Activated CD4-positive, CD25-positive, alpha-beta regulatory T cell treated with anti-CD3 and anti-CD28 coated beads, Interleukin-2, amount 50 U/mL, for 72 hours (primary cell): ENCODE measurements around the gene SMC1B.
A peak's percentile ranks its signal among the peaks of the same experiment; 100 is the strongest.
"Not testable (repeated sequence)": the region's sequence is repeated elsewhere in the genome, so short reads cannot be mapped to it uniquely, and the experiment has no call there.

Experiments
- DNase-seq: peaks from one replicate; pipeline ENCODE4 v3.0.0; 2021

Gene SMC1B

DNA sequence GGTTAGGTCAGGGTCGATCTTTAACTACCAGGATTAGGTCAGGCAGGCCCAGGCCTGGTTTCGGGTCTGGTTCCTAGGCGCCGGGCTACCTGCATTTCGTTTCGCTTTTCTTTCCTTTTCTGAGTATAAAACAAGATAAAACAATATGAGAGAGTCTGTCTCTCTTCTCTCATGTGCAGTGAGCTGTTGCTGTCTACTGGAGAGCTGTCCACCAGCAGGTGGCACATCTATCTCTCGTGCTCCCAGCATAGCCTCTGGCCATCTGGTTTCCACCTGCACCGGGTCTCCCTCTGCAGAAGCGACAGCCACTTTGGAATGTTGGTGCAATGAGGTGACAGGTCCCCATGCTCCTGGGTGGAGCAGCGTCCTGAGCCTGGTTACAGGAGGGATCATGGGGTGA, 27.7 kb upstream of the SMC1B start:
- DNase-seq: no peak

DNA sequence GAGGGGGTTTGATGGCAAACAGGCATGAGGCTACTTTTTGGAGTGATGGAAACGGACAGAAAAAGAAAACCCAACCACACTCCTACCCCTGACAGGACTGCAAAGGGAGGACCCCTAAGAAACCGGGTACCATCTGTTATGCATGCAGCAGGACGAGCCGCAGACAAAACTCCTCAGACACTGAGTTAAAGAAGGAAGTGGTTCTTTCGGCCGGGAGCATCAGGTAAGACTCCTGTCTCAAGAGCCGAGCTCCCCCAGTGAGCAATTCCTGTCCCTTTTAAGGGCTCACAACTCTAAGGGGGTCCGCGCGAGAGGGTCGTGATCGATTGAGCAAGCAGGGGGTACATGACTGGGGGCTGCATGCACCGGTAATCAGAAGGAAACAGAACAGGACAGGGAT, 27.3 kb upstream of the SMC1B start:
- DNase-seq: not testable (repeated sequence)

DNA sequence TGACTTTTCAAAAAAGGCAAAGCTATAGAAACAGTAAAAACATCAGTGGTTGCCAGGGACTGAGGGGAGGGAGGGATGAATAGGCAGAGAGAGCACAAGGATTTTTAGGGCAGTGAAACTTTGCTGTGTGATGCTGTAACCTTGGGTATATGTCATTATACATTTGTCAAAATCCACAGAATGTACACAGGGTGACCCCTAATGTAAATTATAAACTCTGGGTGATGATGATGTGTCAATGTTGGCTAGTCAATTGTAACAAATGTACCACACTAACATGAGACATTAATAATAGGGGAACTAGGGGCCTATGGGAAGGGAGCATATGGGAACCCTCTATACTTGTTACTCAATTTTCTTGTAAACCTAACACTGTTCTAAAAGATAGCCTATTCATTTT, 24.9 kb upstream of the SMC1B start:
- DNase-seq: no peak

DNA sequence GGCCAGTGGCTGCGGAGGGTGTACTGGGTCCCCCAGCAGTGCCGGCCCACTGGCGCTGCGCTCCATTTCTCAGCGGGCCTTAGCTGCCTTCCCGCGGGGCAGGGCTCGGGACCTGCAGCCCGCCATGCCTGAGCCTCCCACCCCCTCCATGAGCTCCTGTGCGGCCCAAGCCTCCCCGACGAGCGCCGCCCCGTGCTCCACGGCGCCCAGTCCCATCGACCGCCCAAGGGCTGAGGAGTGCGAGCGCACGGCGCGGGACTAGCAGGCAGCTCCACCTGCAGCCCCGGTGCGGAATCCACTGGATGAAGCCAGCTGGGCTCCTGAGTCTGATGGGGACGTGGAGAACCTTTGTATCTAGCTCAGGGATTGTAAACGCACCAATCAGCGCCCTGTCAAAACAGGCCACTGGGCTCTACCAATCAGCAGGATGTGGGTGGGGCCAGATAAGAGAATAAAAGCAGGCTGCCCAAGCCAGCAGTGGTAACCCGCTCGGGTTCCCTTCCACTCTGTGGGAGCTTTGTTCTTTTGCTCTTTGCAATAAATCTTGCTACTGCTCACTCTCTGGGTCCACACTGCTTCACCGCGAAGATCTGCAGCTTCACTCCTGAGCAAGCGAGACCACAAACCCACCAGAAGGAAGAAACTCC, 23.6 kb upstream of the SMC1B start:
- DNase-seq: not testable (repeated sequence)

DNA sequence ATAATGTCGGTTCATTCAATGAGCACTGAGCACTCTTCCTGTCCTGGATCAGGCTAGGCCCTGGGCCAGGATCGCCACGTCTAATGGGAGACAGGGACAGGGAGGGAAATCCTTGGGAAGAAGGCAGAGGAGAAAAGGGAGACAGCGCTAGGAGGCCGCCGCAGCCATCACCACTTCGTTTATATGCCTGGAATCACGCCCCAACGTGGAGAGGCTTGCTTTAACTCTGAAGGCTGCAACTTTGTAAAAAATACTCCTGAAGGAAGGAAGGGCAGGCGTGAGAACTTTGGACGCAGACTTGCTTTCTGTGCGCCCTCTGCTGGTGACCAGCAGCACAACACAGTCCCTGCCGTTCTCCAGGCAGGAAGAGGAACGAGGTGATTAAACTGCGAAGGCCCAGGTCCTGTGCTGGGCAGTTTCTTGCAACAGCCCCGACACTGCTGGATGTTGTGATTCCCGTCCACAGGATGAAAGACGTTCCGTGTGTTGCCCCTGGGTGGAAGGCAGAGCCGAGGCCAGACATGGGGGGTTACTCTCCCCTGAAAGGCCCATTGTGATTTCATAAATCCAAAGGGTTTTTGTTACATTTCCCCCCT, 22.2 kb upstream of the SMC1B start:
- peak; percentile 79 for DNase-seq

DNA sequence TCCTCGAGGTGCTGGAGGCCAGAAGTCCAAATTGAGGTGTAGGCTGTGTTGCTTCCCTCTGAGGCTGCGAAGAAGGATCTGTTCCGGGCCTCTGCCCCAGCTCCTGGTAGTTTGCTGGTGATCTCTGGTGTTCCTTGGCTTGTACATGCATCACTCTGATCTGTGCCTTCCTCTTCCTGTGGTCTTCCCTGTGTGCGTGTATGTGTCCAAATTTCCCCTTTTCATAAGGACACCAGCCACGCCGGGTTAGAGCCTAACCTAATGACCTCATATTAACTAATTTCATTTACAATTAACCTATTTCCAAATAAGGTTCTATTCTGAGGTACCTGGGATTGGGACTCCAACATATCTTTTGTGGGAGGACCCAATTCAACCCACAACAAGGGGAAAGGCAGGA, 21.6 kb upstream of the SMC1B start:
- no peak for DNase-seq

DNA sequence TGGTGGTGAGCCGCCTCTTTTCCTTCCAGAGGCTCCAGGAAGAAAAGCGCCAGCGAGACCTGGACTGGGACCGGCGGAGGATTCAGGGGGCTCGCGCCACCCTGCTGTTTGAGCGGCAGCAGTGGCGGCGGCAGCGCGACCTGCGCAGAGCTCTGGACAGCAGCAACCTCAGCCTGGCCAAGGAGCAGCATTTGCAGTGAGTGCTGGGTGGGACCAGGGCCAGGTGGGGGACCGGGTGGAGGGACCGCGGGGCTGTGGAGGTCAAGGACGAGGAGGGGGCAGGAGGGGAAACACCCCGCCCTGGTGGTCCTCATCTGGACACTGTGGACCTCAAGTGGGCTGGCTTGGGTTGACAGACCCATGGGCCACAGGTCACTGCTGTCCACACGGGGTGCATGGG, 17.5 kb upstream of the SMC1B start:
- DNase-seq: no peak

DNA sequence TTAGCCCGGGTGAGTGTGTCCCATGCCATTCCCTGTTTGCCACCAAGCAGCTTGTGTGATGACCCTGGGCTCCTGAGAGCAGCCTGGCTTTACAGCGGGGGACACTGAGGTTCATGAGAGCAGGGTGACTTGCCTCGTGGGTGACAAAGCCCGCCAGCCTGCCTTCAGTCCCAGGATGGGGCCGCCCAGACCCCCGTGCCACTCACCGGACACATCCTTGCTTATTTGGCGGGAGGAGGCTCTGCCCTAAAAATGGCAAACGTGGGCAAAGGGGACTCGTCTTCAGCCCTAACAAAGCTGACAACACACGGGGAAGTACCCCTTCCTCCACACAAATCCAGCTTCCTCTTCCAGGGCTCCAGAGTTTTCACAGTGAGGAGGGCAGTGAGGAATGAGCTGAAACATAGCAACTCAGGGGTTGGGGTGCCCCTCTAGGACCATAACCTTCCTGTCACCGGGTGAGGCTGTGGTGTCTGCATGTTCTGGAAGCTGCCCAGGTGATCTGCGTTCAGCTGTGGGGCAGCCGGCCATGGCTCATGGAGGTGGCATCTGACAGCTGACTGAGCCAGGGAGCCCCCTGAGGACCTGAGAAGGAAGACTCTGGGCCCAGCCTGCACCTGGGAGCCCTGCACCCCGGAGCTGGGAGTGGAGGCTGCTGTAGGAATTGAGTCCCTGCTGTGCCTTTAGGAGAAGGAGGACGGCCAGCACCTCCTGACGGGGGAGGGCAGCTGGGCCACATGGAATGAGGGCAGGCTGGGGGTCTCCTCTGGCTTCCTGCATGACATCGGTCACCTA, 16.8 kb upstream of the SMC1B start:
- DNase-seq: no peak

DNA sequence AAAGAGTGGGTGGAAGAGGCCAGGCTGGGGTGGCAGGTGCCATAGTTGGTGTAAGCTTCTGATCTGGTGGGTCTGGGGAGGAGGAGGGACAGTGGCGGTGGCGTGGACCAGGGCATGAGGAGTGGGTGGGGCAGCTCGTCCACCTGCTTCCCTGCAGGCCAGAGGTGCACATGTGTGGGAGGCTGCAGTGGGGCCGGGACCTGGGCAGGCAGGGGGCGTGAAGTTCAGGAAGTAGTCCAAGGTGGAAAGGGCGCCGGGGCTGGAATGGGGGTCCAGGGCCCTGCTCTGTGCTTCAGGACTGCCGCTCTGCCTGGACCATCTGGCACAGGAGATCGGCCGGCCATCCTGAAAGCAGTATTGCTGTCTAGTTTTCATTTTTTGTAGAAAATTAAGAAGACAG, 16.0 kb upstream of the SMC1B start:
- no peak for DNase-seq

DNA sequence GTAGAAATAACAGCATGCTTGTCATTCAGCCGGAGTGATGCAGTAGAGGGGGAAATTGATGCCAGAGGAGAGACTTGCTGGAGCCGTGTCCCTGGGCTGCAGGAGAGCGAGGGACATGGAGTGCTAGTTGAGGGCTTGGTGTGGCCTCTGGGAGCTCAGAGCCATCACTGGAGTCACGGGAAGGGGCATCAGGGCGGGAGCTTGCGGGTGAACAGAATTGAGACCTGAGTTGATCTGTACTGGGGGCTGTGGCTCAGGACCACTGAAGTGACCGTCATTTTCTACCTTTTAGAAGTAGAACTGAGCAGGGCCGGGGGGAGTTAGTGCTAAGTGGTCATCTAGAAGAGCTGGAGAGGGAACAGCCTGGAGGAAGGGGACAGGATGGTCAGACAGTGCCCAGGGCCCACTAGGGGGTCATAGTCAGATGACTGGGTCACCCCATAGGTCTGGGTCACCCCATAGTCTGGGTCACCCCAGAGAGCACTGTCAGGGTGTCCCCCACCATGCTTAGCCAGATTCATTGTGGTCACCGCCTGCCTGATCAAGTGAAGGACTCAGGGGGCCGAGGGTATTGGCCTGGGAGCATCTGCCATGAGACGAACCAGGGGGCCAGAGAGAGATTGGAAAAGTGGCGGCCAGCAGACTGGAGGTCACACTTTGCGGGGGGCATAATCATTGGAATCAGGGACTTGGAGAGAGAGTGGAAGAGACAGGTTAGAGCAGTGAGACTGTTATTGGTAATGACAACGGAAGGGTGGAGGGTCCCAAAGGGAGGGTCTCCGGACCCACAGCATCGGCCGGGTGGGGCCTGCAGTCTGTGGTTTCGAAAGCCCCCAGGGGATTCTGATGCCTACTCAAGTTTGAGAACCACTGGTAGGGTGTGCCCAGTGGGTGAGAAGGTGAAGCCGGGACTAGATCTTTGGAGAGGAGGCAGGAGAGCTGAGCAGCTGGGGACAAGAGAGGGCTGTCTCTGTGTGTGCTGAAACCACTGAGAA, 15.3 kb upstream of the SMC1B start:
- DNase-seq: no peak

DNA sequence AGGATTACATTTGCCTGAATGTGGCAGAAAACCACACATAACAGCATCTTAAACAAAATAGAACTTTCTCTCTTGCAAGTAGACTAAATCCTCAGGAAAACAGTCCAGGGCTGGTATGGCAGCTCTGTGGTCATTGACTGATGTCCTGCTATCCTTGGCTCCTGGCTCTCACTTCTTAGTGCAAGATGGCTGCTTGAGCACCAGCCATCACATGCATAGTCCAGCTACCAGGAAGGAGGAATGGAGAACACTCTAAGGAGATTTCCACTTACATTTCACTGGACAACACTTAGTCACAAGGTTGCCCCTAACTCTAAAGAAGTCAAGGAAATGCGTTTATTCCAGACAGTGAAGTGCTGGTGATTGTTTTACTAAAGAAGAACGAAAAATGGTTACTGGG, 13.7 kb upstream of the SMC1B start:
- DNase-seq: no peak

DNA sequence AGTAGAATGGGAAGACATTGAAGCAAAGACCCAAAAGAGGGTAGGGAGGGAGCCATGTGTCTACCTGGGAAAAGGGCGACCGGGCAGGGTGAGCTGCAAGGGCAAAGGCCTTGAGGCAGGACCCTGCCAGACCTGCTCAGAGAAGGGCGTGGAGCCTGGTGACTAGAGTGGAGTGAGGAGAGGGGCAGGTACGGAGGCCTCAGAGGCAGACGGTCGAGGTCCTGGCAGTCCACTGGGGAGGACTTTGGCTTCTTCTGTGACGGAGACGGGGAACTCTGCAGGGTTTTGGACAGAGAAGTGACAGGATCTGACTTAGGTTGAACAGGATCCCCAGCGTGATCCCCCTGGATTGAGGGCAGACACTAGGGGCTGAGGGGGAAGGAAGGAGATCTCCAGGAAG, 13.0 kb upstream of the SMC1B start:
- no peak for DNase-seq

DNA sequence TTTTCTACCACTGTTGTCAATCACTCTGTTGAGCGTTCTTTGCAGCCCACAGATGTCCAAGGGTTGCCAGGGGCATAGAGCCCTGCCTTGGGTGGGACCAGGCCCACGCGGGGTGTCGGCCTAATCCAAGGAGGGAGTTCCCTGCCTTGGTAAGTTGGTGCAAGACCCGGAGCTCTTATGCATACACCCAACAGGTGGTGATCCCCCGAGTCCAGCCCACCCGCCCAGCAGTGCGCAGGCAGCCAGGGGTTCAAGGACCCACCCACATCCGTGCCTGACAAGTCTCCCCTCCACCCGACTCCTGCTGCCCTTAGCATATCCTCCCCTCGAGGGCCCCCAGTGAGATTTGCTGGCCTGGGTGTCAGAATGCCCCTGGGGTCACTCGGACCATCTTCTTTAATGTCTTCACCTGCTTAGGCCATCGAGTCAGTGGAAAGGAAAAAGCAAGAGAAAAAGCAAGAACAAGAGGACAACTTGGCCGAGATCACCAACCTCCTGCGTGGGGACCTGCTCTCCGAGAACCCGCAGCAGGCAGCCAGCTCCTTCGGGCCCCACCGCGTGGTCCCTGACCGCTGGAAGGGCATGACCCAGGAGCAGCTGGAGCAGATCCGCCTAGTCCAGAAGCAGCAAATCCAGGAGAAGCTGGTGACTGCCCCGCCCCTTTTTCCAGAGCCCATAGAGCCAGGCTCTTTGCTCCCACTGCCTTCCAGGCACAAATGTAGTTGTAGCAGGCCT, 12.3 kb upstream of the SMC1B start:
- DNase-seq: no peak

DNA sequence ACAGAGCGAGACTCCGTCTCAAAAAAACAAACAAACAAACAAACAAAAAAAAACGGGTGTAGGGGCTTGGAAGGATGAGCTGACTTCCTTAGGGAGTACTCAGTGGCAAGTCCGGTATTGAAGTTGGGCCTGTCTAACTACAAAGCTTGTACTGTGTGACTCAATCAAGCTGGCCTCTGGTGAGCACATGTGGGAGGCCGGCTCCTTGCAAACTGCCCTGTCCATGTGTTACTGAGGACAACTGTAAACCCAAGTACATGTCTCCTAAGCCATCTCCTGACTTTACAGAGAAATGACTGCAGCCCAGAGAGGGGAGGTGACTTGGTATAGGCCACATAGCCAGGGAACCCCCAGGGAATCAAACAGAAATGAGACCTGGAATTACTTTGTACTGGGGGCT, 11.7 kb upstream of the SMC1B start:
- no peak for DNase-seq

DNA sequence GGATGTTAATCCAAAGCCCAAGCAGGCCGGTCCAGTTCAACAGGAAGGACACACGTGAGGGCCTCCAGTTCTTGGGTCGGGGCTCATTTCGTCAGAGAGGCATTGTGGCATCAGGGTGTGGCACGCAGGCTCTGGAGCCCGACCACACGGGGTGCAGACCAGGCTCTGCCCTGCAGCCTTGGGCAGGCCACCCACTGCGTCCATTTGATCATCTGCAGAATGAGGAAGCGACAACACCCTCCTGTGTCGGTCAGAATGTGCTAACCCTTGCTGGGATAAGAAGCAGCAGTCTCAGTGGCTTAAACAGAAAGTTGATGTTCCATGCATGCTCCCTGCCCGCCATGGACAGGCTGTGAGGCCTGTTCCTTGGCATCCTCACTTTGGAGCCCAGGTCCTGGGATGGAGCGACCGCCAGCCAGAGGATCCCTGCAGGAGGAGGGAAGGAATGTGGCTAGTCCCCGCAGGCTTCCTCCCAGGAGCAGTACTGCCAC, 10.9 kb upstream of the SMC1B start:
- no peak for DNase-seq

DNA sequence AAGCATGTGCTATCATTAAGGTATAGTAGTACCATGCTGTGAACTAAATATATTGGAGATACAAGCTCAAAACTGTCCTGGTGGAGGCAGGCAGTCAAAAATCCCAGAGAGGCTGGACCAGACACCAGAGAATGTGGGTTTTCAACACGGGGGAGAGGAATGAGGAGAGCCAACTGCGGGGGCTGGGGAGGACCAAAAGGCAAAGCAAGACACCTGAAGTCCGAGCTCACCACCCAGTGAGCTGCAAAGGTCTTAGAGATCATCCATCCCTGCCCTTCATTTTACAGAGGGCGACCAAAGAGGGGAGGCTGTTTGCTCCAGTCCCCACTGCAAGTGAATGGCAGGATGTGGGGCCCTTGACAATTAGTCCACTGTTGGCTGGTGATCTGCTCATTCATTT, 10.1 kb upstream of the SMC1B start:
- DNase-seq: no peak

DNA sequence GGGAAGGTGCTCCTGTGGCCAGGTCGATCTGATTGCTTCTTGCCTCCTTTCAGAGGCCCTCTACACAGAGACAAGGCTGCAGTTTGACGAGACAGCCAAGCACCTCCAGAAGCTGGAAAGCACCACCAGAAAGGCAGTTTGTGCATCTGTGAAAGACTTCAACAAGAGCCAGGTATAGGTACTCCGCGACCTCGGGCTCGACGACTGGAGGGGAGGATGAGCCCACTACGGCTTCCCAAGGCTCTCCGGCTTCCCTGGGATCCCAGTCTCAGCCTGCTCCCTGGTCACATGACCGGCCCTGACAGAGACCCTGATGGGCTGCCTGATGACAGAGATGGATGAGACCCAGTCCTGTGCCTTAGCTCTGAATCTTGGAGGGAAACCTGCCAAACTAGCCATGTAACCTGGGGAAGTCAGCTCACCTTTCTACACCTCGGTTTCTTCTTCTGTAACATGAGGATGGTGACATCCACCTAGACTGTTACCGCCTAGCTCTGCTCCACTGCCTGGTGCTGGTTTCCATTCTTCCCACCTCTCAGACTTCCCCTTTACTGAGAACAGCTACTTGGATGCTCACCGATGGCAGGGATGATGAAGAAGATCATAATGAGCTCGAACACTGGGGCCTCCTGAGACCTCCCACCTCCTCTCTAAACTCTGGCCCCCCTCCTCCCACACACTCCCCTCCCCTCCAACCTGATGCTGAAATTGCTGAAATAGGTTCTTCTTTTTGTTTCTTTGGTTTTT, 9.0 kb upstream of the SMC1B start:
- DNase-seq: no peak

DNA sequence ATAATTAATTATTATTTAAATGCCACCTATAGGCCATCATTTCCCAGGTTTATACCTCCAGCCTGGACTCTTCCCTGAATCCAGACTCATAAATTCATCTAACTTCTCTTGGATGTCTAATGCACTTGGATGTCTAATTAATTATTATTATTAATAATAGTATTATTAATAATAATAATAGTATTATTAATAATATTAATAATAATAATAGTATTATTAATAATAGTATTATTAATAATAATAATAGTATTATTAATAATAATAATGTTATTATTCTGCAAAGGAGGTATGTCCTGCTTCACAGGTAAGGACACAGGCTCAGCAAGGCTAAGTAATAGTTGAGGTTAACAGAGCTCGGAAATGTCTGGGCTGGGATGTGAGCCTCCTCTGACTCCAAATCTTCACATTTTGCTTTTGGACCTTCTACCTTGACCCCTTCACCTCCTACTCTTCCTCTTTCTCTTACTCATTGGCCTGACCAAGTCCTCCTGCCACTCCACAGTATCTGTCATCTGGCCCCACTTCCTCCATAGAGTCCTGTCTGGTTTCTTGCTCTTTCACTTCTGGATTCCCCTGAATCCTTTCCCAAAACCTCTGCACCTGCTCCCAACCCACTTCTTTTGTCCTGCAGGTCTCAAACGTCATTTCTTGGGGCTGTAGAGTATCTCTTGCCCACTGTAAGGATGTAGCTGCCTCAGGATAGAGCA, 8.1 kb upstream of the SMC1B start:
- no peak for DNase-seq

DNA sequence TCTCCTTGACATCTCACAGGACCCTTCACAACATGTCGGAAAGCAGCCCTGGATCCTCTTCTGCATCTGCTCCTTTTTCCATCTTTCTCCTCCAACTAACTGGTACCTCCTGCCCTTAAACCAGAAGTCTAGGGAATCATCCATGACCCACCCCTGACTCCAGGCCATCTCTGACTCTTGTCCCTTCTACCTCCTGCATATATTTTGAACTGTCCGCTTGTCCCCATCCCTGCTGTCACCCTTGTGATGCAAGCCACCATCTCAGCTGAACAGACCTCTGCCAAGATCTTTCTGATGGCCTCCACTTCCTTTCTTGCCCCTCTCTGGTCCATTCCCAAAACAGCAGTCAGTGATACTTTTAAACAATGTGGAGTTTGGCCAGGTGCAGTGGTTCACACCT, 7.1 kb upstream of the SMC1B start:
- DNase-seq: no peak

DNA sequence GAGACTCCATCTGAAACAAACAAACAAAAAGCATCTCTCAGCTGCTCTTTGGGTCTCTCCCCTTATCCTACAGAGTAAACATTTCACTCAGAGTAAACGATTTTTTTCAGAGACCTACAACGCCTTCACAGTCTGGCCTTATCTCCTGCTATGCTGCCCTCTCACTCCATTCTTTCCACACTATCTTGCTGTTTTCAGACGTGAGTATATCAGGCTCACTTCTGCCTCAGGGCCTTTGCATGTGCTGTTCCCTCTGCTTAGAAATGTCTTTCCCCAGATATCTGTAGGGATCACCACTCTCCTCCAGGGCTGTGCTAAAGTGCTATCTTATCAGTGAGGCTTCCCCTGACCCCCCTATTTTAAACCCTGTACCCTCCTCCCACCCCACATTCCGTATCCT, 6.6 kb upstream of the SMC1B start:
- DNase-seq: no peak

DNA sequence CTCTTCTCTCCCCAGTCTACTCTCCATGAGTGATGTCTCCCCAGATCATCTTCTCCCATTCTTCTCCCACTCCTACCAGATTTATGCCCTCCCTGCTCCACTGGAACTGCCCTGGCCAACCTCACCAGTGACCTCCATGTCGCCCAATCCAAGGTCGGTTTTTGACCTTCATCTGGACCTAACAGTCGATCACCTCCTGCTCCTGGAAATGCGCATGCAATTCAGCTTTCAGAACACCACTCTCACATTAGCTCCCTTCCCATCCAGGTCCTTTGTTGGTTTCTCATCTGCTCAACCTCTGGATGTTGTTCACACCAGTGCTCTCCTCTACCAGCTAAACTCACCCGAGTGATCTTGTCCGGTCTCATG, 5.4 kb upstream of the SMC1B start:
- no peak for DNase-seq
